H1 (cell line): ENCODE results near the gene RFPL3. TPM values are rescaled to one million over a fixed set of nuclear protein-coding genes. Genes with fewer than 3 reads are reported as not detected.

Source experiments
- polyA plus RNA-seq, 7 experiments: library from polyadenylated mRNA; depleted of rRNA in 3 of 7; stranded (reverse) in 5 of 7; unstranded in 2 of 7; fragments of >200 nt in 5 of 7; fragments of 200-250 nt in 2 of 7; gene quantifications; 1 replicate in 5 of 7; 2 replicates in 1 of 7; 4 replicates in 1 of 7; pipeline versions ENCODE4 v1.2.1 to v1.2.3, GENCODE V29; 2011 to 2013; ENCODE audit warnings: missing spikeins in 2 of 7, mixed read lengths in 2 of 7
- small RNA-seq: library from polyadenylated mRNA; stranded (forward); fragments of <200 nt; extraction: miRNeasy Mini kit (QIAGEN cat#:217004); gene quantifications from one replicate; pipeline ENCODE3, GENCODE V24; 2013; ENCODE audit not compliant: insufficient read depth
- total RNA-seq: library from RNA; stranded (reverse); fragmentation: NEBNext Ultra II Directional; extraction: Animal tissue kit (Norgen Biotek cat#: 25700); gene quantifications from 2 replicates; pipeline ENCODE4 v1.2.1, GENCODE V29; 2021

The RFPL3 gene
- total and polyA plus RNA-seq, 2 of the 8 experiments (the other 6 are each of a cell fraction or from before 2014, with no cell fraction given): 0.08 to 0.24 TPM

Small RNAs within 50 kb of the gene (small RNA-seq; reads per million reads assigned to genes)
- gene AL021937.2 (not detected), gene IGLVIVOR22-2 (not detected), gene RF02171 (not detected), gene RF02172 (not detected)

Other genes with a start within 250 kb of the RFPL3 start
- not detected in 2 replicates for gene C22orf42, start 198.6 kb upstream of the RFPL3 start, total RNA-seq
- gene C22orf42, start 198.6 kb upstream of the RFPL3 start, polyA plus RNA-seq (2011; rRNA removed): 0.25 and 0.50 TPM in 2 replicates
- gene RFPL2, start 152.8 kb upstream of the RFPL3 start, total RNA-seq: 0.19 TPM in 1 of 2 replicates, not detected in the other
- gene RFPL2, start 152.8 kb upstream of the RFPL3 start, polyA plus RNA-seq (2011; rRNA removed): 0.05 and 0.15 TPM in 2 replicates
- gene SLC5A4, start 102.5 kb upstream of the RFPL3 start, total RNA-seq: not detected in 2 replicates
- 0.06 and 0.17 TPM in 2 replicates for gene SLC5A4, start 102.5 kb upstream of the RFPL3 start, polyA plus RNA-seq (2011; rRNA removed)
- gene RTCB, start 54.4 kb downstream of the RFPL3 start, total RNA-seq: 111 and 114 TPM in 2 replicates
- 77.2 and 104 TPM in 2 replicates for gene RTCB, start 54.4 kb downstream of the RFPL3 start, polyA plus RNA-seq (2011; rRNA removed)
- not detected in 2 replicates for gene BPIFC, start 106.6 kb downstream of the RFPL3 start, total RNA-seq
- not detected in 2 replicates for gene BPIFC, start 106.6 kb downstream of the RFPL3 start, polyA plus RNA-seq (2011; rRNA removed)
- 59.1 and 62.7 TPM in 2 replicates for gene FBXO7, start 116.9 kb downstream of the RFPL3 start, total RNA-seq
- 59.5 and 76.1 TPM in 2 replicates for gene FBXO7, start 116.9 kb downstream of the RFPL3 start, polyA plus RNA-seq (2011; rRNA removed)